ENCODE results near the gene PTPRM.

Gene PTPRM

GRCh38 chr18:7725473-7725872 is 158.4 kb downstream of the PTPRM start:
- no peak for TF ChIP-seq CTCF (IDR thresholded peaks at IDR 0.05; ENCODE audit: low read depth, low read length)
- DNase-seq (ENCODE audit: low read depth, low spot score) = no peak
- in situ Hi-C loops (cut with HindIII; ENCODE audit: low sequenced_read_pairs) = no loop called here
- no peak overlapping the region for H3K4me3 ChIP-seq (ENCODE audit: low read depth, low read length)

GRCh38 chr18:7725897-7726296 is 158.8 kb downstream of the PTPRM start:
- no peak overlapping the region for H3K4me3 ChIP-seq (ENCODE audit: low read depth, low read length)

GRCh38 chr18:7726522-7726921 is 159.4 kb downstream of the PTPRM start:
- no peak for DNase-seq (ENCODE audit: low read depth, low spot score)
- no peak for TF ChIP-seq CTCF (IDR thresholded peaks at IDR 0.05; ENCODE audit: low read depth, low read length)
- in situ Hi-C loops (cut with HindIII; ENCODE audit: low sequenced_read_pairs) = no loop called here
- no peak overlapping the region for H3K4me3 ChIP-seq (ENCODE audit: low read depth, low read length)

More at GRCh38 chr18:7725897-7726296, 158.8 kb downstream of the PTPRM start:
- no peak for DNase-seq (ENCODE audit: low read depth, low spot score)
- TF ChIP-seq CTCF (IDR thresholded peaks at IDR 0.05; ENCODE audit: low read depth, low read length) = no peak
- in situ Hi-C loops (cut with HindIII; ENCODE audit: low sequenced_read_pairs) = no loop called here

GRCh38 chr18:7727361-7728076 is 160.4 kb downstream of the PTPRM start:
- no peak for TF ChIP-seq CTCF (IDR thresholded peaks at IDR 0.05; ENCODE audit: low read depth, low read length)
- H3K4me3 ChIP-seq (ENCODE audit: low read depth, low read length) = no peak overlapping the region
- DNase-seq (ENCODE audit: low read depth, low spot score) = no peak
- in situ Hi-C loops (cut with HindIII; ENCODE audit: low sequenced_read_pairs) = no loop called here

- no peak for TF ChIP-seq CTCF (IDR thresholded peaks at IDR 0.05; ENCODE audit: low read depth, low read length)
- DNase-seq (ENCODE audit: low read depth, low spot score) = no peak
- in situ Hi-C loops (cut with HindIII; ENCODE audit: low sequenced_read_pairs) = no loop called here
- no peak overlapping the region for H3K4me3 ChIP-seq (ENCODE audit: low read depth, low read length)
Observed at GRCh38 chr18:7728297-7728696, 161.2 kb downstream of the PTPRM start.

GRCh38 chr18:7729868-7730267 is 162.8 kb downstream of the PTPRM start:
- in situ Hi-C loops (cut with HindIII; ENCODE audit: low sequenced_read_pairs) = no loop called here
- no peak overlapping the region for H3K4me3 ChIP-seq (ENCODE audit: low read depth, low read length)
- DNase-seq (ENCODE audit: low read depth, low spot score) = no peak
- TF ChIP-seq CTCF (IDR thresholded peaks at IDR 0.05; ENCODE audit: low read depth, low read length) = no peak
